ENCODE data around the gene GABBR1.

GABBR1 gene

GRCh38 chr6:29567541-29567940 is 65.4 kb downstream of the GABBR1 start:
- Histone ChIP-seq H3K36me3 (ENCODE audit: insufficient read depth) (no peaks in the 10 kb centered on the region), H3K4me3 (IDR thresholded peaks at IDR 0.05; ENCODE audit: insufficient read depth, low read depth, low read length) (no peak overlapping the region), H2AFZ (ENCODE audit: low read depth) (no peak overlapping the region), H3K27me3 (ENCODE audit: insufficient read depth, low read depth) (no peaks in the 10 kb centered on the region), H3K27ac (no peak overlapping the region), H3K9ac (no peak overlapping the region), H3K4me2 (no peak overlapping the region), H3K79me2 (ENCODE audit: insufficient read depth, low read depth) (no peaks in the 10 kb centered on the region), H3K4me1 (ENCODE audit: low read depth, poor library complexity, severe bottlenecking) (no peaks in the 10 kb centered on the region), H4K20me1 (ENCODE audit: insufficient read depth) (no peaks in the 10 kb centered on the region)
- TF ChIP-seq CTCF (conservative IDR thresholded peaks at IDR 0.05; ENCODE audit: low read depth, low read length), result no peak

GRCh38 chr6:29566856-29567255 is 66.1 kb downstream of the GABBR1 start:
- TF ChIP-seq CTCF (conservative IDR thresholded peaks at IDR 0.05; ENCODE audit: low read depth, low read length), result no peak
- no peak overlapping the region for H2AFZ ChIP-seq (ENCODE audit: low read depth)
- no peaks in the 10 kb centered on the region for H3K36me3 ChIP-seq (ENCODE audit: insufficient read depth)
- H3K9ac ChIP-seq, result no peak overlapping the region
- no peak overlapping the region for H3K4me2 ChIP-seq
- H3K79me2 ChIP-seq (ENCODE audit: insufficient read depth, low read depth), result no peaks in the 10 kb centered on the region
- no peak overlapping the region for H3K27ac ChIP-seq
- H3K4me3 ChIP-seq (IDR thresholded peaks at IDR 0.05; ENCODE audit: insufficient read depth, low read depth, low read length), result no peak overlapping the region
- H3K27me3 ChIP-seq (ENCODE audit: insufficient read depth, low read depth), result no peaks in the 10 kb centered on the region
- H3K4me1 ChIP-seq (ENCODE audit: low read depth, poor library complexity, severe bottlenecking), result peaks cover under 1% of the 10 kb centered on the region
- H4K20me1 ChIP-seq (ENCODE audit: insufficient read depth), result no peaks in the 10 kb centered on the region

GRCh38 chr6:29564875-29565274 is 68.1 kb downstream of the GABBR1 start:
- Histone ChIP-seq H3K4me3 (IDR thresholded peaks at IDR 0.05; ENCODE audit: insufficient read depth, low read depth, low read length) (no peak overlapping the region), H3K9ac (no peak overlapping the region), H3K4me1 (ENCODE audit: low read depth, poor library complexity, severe bottlenecking) (peaks cover 21% of the 10 kb centered on the region), H3K27ac (no peak overlapping the region), H3K36me3 (ENCODE audit: insufficient read depth) (no peaks in the 10 kb centered on the region), H4K20me1 (ENCODE audit: insufficient read depth) (no peaks in the 10 kb centered on the region), H3K27me3 (ENCODE audit: insufficient read depth, low read depth) (no peaks in the 10 kb centered on the region), H2AFZ (ENCODE audit: low read depth) (no peak overlapping the region), H3K4me2 (no peak overlapping the region), H3K79me2 (ENCODE audit: insufficient read depth, low read depth) (no peaks in the 10 kb centered on the region)
- TF ChIP-seq CTCF (conservative IDR thresholded peaks at IDR 0.05; ENCODE audit: low read depth, low read length), result no peak

GRCh38 chr6:29563435-29563965 is 69.5 kb downstream of the GABBR1 start:
- no peak overlapping the region for H3K4me2 ChIP-seq
- H3K27me3 ChIP-seq (ENCODE audit: insufficient read depth, low read depth), result no peaks in the 10 kb centered on the region
- H2AFZ ChIP-seq (ENCODE audit: low read depth), result no peak overlapping the region
- H3K36me3 ChIP-seq (ENCODE audit: insufficient read depth), result no peaks in the 10 kb centered on the region
- H3K79me2 ChIP-seq (ENCODE audit: insufficient read depth, low read depth), result no peaks in the 10 kb centered on the region
- H4K20me1 ChIP-seq (ENCODE audit: insufficient read depth), result no peaks in the 10 kb centered on the region
- H3K9ac ChIP-seq, result no peak overlapping the region
- H3K4me3 ChIP-seq (IDR thresholded peaks at IDR 0.05; ENCODE audit: insufficient read depth, low read depth, low read length), result no peak overlapping the region
- H3K4me1 ChIP-seq (ENCODE audit: low read depth, poor library complexity, severe bottlenecking), result peaks cover 31% of the 10 kb centered on the region
- TF ChIP-seq CTCF (conservative IDR thresholded peaks at IDR 0.05; ENCODE audit: low read depth, low read length), result no peak
- H3K27ac ChIP-seq, result no peak overlapping the region

Measured in KMS-11 (cell line).